HCT116 (cell line): ENCODE measurements around the gene ZNF215.

Experiments used
- EGR1 ChIP-seq: IDR thresholded peaks from 2 replicates; pipeline ENCODE4 v1.6.1; 2012; ENCODE audit warnings: low read depth
- FOSL1 ChIP-seq: IDR thresholded peaks from 2 replicates; pipeline ENCODE4 v1.6.1; 2012; ENCODE audit warnings: low read depth
- POLR2A ChIP-seq: IDR thresholded peaks from 2 replicates; pipeline ENCODE4 v1.7.0; 2011; ENCODE audit warnings: borderline replicate concordance; ENCODE audit not compliant: insufficient read depth, insufficient read length; ENCODE audit errors: extremely low read depth
- SP1 ChIP-seq: IDR thresholded peaks from 2 replicates; pipeline ENCODE4 v1.6.1; 2012; ENCODE audit warnings: low read depth
- TF ChIP-seq, protein P1 (sequence below), 3 experiments: fragments of 200-600 bp in 1 of 3; sonication (generic) in 1 of 3; IDR thresholded peaks in 2 of 3; conservative IDR thresholded peaks in 1 of 3; 2 replicates each; pipeline ENCODE4 v1.5.1; 2012 to 2017; ENCODE audit warnings: low read depth in 2 of 3, low read length in 2 of 3, antibody characterized with exemption in 1 of 3, borderline replicate concordance in 1 of 3, control low read depth in 1 of 3, mild to moderate bottlenecking in 1 of 3, mixed read lengths in 1 of 3, mixed run types in 1 of 3, moderate library complexity in 1 of 3; ENCODE audit not compliant: insufficient read depth in 1 of 3

GRCh38 chr11:6920702-6921101 is 5.5 kb upstream of the ZNF215 start, which contains the start of gene OR2D3:
- TF ChIP-seq EGR1, result no peak
- TF ChIP-seq SP1, result no peak
- no peak for TF ChIP-seq FOSL1
- TF ChIP-seq, protein P1, sequence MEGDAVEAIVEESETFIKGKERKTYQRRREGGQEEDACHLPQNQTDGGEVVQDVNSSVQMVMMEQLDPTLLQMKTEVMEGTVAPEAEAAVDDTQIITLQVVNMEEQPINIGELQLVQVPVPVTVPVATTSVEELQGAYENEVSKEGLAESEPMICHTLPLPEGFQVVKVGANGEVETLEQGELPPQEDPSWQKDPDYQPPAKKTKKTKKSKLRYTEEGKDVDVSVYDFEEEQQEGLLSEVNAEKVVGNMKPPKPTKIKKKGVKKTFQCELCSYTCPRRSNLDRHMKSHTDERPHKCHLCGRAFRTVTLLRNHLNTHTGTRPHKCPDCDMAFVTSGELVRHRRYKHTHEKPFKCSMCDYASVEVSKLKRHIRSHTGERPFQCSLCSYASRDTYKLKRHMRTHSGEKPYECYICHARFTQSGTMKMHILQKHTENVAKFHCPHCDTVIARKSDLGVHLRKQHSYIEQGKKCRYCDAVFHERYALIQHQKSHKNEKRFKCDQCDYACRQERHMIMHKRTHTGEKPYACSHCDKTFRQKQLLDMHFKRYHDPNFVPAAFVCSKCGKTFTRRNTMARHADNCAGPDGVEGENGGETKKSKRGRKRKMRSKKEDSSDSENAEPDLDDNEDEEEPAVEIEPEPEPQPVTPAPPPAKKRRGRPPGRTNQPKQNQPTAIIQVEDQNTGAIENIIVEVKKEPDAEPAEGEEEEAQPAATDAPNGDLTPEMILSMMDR (IDR thresholded peaks at IDR 0.05 in 2 of 3, conservative IDR thresholded peaks at IDR 0.05 in 1 of 3; ENCODE audit: borderline replicate concordance in 1 of 3, insufficient read depth in 1 of 3, low read depth in 2 of 3, low read length in 2 of 3), result no peak
- TF ChIP-seq POLR2A, result no peak
